ENCODE results near the gene UBE3B. TPM values are rescaled to one million over a fixed set of nuclear protein-coding genes. Genes with fewer than 3 reads are reported as not detected.

Gene UBE3B
- total RNA-seq, 1 experiment from 2014 or later: 29.3 TPM

DNA sequence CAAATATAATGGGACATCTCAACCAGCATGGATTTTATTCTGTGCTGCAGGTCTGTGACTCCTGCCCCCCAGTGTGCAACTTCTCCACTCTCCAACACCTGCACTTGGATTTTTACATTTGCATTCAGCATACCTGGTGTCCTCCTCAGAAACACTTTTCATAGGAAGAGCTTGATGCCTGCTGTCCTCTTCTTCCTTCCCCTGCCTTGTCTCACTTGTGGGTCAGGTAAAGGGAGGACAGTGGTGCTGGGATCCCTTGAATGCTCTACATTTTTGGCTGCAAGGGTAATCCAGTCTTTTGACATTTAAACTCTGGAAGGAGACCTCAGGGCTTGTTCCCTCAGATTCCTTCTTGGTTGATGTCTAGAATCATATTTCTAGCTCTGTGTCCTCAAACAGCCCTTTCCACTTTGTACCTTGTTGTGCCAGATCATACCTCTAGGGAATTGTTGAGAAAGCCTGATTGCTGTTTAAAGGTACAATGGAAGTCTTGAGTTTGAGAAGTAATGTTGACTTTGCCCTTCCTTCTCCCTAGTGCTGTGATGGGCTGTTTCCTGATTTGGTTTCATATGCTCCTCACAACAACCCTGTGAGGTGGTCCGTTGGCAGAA, 12.6 kb downstream of the UBE3B start:
- DNase-seq (ENCODE audit: low spot score): no peak
- TF ChIP-seq RORB (CRISPR knock-in tag; IDR thresholded peaks at IDR 0.05): no peak
- no peak for TF ChIP-seq TEAD1 (CRISPR knock-in tag; IDR thresholded peaks at IDR 0.05)
- TF ChIP-seq ZNF317 (CRISPR knock-in tag; IDR thresholded peaks at IDR 0.05; ENCODE audit: borderline replicate concordance, low read depth): no peak
- TF ChIP-seq, protein P1, sequence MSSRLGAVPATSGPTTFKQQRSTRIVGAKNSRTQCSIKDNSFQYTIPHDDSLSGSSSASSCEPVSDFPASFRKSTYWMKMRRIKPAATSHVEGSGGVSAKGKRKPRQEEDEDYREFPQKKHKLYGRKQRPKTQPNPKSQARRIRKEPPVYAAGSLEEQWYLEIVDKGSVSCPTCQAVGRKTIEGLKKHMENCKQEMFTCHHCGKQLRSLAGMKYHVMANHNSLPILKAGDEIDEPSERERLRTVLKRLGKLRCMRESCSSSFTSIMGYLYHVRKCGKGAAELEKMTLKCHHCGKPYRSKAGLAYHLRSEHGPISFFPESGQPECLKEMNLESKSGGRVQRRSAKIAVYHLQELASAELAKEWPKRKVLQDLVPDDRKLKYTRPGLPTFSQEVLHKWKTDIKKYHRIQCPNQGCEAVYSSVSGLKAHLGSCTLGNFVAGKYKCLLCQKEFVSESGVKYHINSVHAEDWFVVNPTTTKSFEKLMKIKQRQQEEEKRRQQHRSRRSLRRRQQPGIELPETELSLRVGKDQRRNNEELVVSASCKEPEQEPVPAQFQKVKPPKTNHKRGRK (CRISPR knock-in tag; IDR thresholded peaks at IDR 0.05; ENCODE audit: borderline replicate concordance): no peak
- TF ChIP-seq, protein P2, sequence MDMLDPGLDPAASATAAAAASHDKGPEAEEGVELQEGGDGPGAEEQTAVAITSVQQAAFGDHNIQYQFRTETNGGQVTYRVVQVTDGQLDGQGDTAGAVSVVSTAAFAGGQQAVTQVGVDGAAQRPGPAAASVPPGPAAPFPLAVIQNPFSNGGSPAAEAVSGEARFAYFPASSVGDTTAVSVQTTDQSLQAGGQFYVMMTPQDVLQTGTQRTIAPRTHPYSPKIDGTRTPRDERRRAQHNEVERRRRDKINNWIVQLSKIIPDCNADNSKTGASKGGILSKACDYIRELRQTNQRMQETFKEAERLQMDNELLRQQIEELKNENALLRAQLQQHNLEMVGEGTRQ (CRISPR knock-in tag; IDR thresholded peaks at IDR 0.05): no peak
- no peak for TF ChIP-seq HMGA2 (CRISPR knock-in tag; IDR thresholded peaks at IDR 0.05)
- TF ChIP-seq SOX15 (CRISPR knock-in tag; IDR thresholded peaks at IDR 0.05): no peak
- no peak for TF ChIP-seq GTF2I (CRISPR knock-in tag; conservative IDR thresholded peaks at IDR 0.05)
- TF ChIP-seq, protein P3, sequence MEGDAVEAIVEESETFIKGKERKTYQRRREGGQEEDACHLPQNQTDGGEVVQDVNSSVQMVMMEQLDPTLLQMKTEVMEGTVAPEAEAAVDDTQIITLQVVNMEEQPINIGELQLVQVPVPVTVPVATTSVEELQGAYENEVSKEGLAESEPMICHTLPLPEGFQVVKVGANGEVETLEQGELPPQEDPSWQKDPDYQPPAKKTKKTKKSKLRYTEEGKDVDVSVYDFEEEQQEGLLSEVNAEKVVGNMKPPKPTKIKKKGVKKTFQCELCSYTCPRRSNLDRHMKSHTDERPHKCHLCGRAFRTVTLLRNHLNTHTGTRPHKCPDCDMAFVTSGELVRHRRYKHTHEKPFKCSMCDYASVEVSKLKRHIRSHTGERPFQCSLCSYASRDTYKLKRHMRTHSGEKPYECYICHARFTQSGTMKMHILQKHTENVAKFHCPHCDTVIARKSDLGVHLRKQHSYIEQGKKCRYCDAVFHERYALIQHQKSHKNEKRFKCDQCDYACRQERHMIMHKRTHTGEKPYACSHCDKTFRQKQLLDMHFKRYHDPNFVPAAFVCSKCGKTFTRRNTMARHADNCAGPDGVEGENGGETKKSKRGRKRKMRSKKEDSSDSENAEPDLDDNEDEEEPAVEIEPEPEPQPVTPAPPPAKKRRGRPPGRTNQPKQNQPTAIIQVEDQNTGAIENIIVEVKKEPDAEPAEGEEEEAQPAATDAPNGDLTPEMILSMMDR (IDR thresholded peaks at IDR 0.05): no peak
- TF ChIP-seq, protein P4, sequence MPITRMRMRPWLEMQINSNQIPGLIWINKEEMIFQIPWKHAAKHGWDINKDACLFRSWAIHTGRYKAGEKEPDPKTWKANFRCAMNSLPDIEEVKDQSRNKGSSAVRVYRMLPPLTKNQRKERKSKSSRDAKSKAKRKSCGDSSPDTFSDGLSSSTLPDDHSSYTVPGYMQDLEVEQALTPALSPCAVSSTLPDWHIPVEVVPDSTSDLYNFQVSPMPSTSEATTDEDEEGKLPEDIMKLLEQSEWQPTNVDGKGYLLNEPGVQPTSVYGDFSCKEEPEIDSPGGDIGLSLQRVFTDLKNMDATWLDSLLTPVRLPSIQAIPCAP (CRISPR knock-in tag; IDR thresholded peaks at IDR 0.05): no peak
- Mint-ChIP-seq H3K9me3 (peaks cover 9% of the 10 kb centered on the region), H3K36me3 (peaks cover 76% of the 10 kb centered on the region), H3K27ac (no peak overlapping the region), H3K4me1 (no peaks in the 10 kb centered on the region), H3K4me3 (no peak overlapping the region), H3K27me3 (ENCODE audit: low read depth) (no peaks in the 10 kb centered on the region)
- POLR2A ChIA-PET: no interaction called here
- no peak for ATAC-seq
- CTCF ChIA-PET: interaction anchor here (1.3 to 1.4 kb wide), 2 partner anchors 29 to 57 kb away, joined by 3 to 5 read pairs; no protein-coding TSS in a partner anchor

DNA sequence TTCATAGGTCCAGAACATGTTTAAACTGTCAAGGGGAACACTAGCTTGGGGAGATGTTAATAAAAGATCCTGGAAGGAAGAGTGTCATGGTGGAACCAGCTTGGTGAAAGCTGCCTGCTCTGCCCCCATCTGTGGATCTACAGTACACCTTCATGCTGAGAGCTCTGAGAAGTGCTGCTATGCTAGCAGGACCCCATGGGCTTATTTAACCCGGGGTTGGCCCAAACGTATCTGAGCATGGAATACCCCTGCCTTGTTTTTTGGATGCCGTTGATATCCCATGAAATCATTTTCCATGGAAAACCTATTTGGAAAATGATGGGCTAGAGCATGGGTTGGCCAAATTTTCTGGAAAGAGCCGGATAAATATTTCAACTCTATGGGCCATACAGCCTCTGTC, 14.2 kb downstream of the UBE3B start:
- Mint-ChIP-seq H3K4me3 (no peak overlapping the region), H3K27me3 (ENCODE audit: low read depth) (no peaks in the 10 kb centered on the region), H3K36me3 (peaks cover 79% of the 10 kb centered on the region), H3K9me3 (peaks cover 25% of the 10 kb centered on the region), H3K4me1 (no peaks in the 10 kb centered on the region), H3K27ac (no peak overlapping the region)
- DNase-seq (ENCODE audit: low spot score): no peak
- ATAC-seq: no peak
- ChIA-PET POLR2A (no interaction called here), CTCF (no interaction called here)
- no peak for TF ChIP-seq MYBL2 (CRISPR knock-in tag; IDR thresholded peaks at IDR 0.05)
- TF ChIP-seq ZBTB21 (CRISPR knock-in tag; IDR thresholded peaks at IDR 0.05; ENCODE audit: borderline replicate concordance): no peak
- TF ChIP-seq NR3C1 (CRISPR knock-in tag; conservative IDR thresholded peaks at IDR 0.05; ENCODE audit: low read depth): no peak
- no peak for TF ChIP-seq MXD4 (CRISPR knock-in tag; IDR thresholded peaks at IDR 0.05; ENCODE audit: borderline replicate concordance)
- no peak for TF ChIP-seq ETV6 (CRISPR knock-in tag; IDR thresholded peaks at IDR 0.05)

DNA sequence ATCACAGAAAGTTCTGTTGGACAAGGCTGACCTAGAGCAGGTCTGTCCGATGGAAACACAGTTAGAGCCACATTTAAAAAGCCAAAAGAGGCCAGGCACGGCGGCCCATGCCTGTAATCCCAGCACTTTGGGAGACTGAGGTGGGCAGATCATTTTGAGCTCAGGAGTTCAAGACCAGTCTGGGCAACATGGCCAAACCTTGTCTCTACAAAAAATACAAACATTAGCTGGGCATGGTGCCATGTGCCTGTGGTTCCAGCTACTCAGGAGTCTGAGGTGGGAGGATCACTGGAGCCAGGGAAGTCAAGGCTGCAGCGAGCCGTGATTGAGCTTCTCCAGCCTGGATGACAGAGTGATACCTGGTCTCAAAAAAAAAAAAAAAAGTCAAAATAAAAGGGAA, 14.9 kb downstream of the UBE3B start:
- Mint-ChIP-seq H3K4me3 (no peak overlapping the region), H3K27ac (no peak overlapping the region), H3K36me3 (peaks cover 74% of the 10 kb centered on the region), H3K9me3 (peaks cover 26% of the 10 kb centered on the region), H3K4me1 (no peaks in the 10 kb centered on the region), H3K27me3 (ENCODE audit: low read depth) (no peaks in the 10 kb centered on the region)
- DNase-seq (ENCODE audit: low spot score) (no peak), ATAC-seq (no peak)
- CTCF ChIA-PET: interaction anchor here (0.7 kb wide), 1 partner anchor 64 kb away, joined by 3 read pairs; no protein-coding TSS in a partner anchor
- POLR2A ChIA-PET: interaction anchor here (0.7 kb wide), 1 partner anchor 29 kb away, joined by 4 read pairs; no protein-coding TSS in a partner anchor
- TF ChIP-seq ZBTB21 (CRISPR knock-in tag; IDR thresholded peaks at IDR 0.05; ENCODE audit: borderline replicate concordance): no peak
- no peak for TF ChIP-seq FOXK1 (CRISPR knock-in tag; IDR thresholded peaks at IDR 0.05)
- TF ChIP-seq, protein P3 (IDR thresholded peaks at IDR 0.05): no peak
- TF ChIP-seq IRF2 (CRISPR knock-in tag; IDR thresholded peaks at IDR 0.05; ENCODE audit: borderline replicate concordance, low read depth): no peak
- no peak for TF ChIP-seq JUN (CRISPR knock-in tag; IDR thresholded peaks at IDR 0.05)
- TF ChIP-seq, protein P5, sequence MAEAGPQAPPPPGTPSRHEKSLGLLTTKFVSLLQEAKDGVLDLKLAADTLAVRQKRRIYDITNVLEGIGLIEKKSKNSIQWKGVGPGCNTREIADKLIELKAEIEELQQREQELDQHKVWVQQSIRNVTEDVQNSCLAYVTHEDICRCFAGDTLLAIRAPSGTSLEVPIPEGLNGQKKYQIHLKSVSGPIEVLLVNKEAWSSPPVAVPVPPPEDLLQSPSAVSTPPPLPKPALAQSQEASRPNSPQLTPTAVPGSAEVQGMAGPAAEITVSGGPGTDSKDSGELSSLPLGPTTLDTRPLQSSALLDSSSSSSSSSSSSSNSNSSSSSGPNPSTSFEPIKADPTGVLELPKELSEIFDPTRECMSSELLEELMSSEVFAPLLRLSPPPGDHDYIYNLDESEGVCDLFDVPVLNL (CRISPR knock-in tag; IDR thresholded peaks at IDR 0.05; ENCODE audit: borderline replicate concordance, low read depth): no peak
- TF ChIP-seq ELF4 (CRISPR knock-in tag; IDR thresholded peaks at IDR 0.05; ENCODE audit: low read depth): no peak
- no peak for TF ChIP-seq CBFB (CRISPR knock-in tag; IDR thresholded peaks at IDR 0.05; ENCODE audit: low read depth)
- no peak for TF ChIP-seq NFYB (CRISPR knock-in tag; conservative IDR thresholded peaks at IDR 0.05; ENCODE audit: low read depth)
- no peak for TF ChIP-seq ZNF121 (CRISPR knock-in tag; IDR thresholded peaks at IDR 0.05)
- TF ChIP-seq ZNF396 (CRISPR knock-in tag; IDR thresholded peaks at IDR 0.05; ENCODE audit: borderline replicate concordance): no peak
- no peak for TF ChIP-seq ETV6 (CRISPR knock-in tag; IDR thresholded peaks at IDR 0.05)
- TF ChIP-seq ZNF423 (CRISPR knock-in tag; IDR thresholded peaks at IDR 0.05): no peak
